Right ventricle myocardium inferior (tissue), 1 donor: ENCODE results near the gene ERGIC3. TPM values are rescaled to one million over a fixed set of nuclear protein-coding genes. Genes with fewer than 3 reads are reported as not detected.

Experiments used
- ATAC-seq: fragments of 200-7000 bp; cut with Tn5 transposase; one replicate; pipeline ENCODE4 v1.9.1; 2020; ENCODE audit warnings: mild to moderate bottlenecking, moderate library complexity
- DNase-seq: peaks from one replicate; pipeline ENCODE4 v3.0.0; 2021; ENCODE audit errors: missing footprints
- intact Hi-C: fragments of 100-400 bp; cut with DNase I; formaldehyde crosslinking; loops from one replicate; pipeline ENCODE4 v1.11.0; 2022
- total RNA-seq: library from RNA; stranded (reverse); fragmentation: NEBNext Ultra II Directional; extraction: Animal tissue kit (Norgen Biotek cat#: 25700); gene quantifications from one replicate; pipeline ENCODE4 v1.2.1, GENCODE V29; 2021
- donor health status: DM: no; HTN: yes; CAD: no; lungs with severe emphysema.

Gene ERGIC3
- total RNA-seq, 1 donor from 2014 or later, result 94.8 TPM

DNA sequence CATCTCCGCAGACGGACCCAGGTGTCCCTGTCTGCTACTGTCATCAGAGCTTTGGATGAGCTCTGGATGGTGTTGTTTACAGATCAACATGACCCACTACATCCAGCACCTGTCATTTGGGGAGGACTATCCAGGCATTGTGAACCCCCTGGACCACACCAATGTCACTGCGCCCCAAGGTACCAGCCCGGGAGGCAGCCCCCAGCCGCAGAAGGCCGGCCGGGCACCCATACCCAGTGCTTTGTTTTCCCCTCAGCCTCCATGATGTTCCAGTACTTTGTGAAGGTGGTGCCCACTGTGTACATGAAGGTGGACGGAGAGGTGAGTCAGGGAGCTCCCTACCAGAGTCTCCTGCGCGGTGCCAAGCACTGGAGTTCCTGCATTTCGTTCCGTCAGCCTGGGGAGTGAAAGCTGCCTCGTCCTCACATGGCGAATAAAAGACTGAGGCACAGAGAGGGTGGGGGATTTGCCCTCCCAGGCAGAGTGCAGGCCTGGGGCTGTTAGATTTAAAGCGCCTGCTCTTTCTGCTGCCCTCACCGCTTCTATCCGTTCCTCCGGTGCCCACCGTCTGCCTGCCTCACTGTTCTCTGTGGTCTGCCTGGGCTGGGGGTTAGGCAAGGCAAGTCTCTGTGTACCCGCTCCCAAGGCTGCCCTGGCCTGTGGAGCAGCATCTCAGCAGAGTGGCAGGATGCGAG is 14.2 kb downstream of the ERGIC3 start:
- no peak for DNase-seq
- ATAC-seq, result no peak
- intact Hi-C loops, result no loop called here

DNA sequence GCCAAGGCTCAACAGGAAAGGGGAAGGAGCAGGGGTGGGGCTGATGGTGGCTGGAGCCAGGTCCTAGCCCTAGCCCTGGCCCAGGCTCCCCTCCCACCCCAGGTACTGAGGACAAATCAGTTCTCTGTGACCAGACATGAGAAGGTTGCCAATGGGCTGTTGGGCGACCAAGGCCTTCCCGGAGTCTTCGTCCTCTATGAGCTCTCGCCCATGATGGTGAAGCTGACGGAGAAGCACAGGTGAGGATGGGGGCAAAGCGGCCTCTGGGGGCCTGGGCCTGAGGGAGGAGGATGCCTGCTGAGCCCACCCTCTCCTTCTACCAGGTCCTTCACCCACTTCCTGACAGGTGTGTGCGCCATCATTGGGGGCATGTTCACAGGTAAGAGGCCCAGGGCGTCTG is 15.0 kb downstream of the ERGIC3 start:
- intact Hi-C loops, result no loop called here
- ATAC-seq (no peak), DNase-seq (no peak)

DNA sequence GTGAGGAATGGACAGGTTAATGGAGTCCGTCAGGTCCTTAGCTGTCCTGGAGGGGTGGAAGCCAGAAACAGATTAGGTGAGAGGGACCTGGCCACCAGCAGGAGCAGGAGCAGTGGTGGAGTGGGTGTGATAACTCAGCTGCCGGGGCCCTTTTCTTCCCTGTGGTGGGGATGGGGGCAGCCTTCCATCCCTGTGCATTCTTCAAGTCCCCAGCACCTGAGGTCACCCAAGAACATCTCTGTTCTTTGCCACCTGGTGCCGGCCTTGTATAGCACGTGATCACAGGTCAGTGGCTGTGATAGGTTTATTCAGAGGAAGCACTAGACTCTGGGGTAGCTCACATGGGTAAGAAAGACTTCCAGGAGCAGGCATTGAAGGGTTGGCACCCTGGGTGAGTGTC is 16.6 kb downstream of the ERGIC3 start:
- no peak for DNase-seq
- no peak for ATAC-seq
- intact Hi-C loops, result no loop called here

DNA sequence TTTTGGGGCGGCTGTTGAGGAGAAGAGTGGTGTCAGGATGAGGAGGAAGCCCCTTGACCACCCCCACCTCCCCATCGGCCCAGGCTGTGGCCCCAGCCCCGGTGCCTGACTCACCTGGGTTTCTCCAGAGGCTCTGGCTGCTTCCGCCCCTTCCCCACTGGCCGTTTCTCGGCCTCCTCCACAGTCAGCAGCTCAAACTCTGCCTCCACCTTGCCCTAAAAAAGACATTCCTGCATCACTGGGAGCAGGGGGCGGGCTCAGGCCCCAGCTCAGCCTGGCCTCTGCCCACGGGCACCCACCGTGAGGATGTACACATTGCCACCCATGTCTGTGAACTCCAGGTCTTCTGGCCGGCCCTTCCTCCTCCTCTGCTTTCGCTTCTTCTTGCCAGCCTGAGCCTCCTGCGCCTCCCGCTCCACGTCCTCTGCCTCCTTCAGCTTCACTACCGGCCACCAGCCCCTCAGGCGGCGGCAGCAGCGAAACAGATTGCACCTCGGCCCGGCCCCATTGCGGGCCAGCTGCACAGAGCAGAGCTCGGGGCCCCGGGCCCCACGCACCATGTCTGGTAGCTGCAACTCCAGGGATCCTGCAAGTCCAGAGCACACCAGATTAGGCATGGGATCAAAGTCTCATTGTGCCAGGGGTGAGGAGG is 17.3 kb downstream of the ERGIC3 start:
- no peak for DNase-seq
- intact Hi-C loops, result no loop called here
- no peak for ATAC-seq

DNA sequence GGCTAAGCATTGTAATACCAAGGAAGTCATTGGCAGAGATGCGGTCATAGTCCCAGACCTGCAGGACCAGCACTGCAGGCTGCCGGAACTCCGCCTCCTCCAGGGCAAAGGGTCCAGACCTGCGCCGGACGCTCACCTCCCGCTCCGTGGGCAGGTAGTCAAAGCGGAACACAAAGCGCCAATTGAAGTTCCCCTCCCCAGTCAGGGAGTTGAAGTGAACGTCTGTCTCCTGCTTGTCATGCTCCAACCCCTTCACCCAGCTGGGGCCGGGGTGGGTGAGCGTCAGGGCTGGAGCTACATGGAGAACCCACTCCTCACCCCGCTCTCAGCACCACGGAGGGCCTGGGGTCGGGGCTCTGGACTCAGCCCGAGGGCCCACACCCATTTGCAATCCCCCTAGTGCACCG is 18.2 kb downstream of the ERGIC3 start:
- DNase-seq (no peak), ATAC-seq (no peak)
- intact Hi-C loops, result no loop called here

DNA sequence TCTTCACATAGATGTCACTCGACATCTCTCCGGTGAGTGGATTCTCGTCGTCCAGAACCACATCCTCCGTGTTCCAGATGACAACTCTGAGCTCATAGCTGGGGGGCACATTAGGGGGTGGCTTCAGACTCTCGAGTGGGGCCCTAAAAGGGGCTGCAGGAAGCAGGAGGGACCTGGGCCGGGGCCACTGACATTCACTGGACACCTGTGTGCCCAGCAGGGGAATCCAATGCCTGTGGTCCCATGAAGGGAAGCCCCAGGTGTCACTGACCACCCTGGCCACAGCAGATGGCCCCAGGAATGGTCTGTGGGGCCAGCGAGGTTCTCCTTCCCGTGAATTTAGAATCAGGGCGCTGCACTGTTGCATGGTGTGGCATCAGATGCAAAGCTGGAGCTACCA is 18.7 kb downstream of the ERGIC3 start:
- no peak for DNase-seq
- no peak for ATAC-seq
- intact Hi-C loops, result no loop called here

DNA sequence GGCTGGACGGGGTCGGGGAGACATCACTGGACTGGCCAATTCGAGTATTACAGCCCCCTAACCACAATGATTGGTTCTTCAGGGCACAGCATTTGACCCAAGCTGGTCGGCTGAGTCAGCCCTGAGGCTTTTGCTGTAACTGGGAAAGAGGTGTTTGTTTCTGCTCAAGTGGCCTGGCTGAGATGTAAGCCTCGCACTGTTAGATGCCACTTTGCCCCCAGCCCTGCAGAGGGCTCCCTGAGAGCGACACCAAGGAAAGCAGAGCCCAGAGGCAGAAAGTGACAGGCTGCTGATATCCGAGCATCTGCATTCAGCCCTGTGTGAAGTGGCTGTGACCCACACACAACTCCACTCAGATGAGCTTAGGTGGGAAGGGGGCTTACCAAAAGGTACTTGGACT is 19.4 kb downstream of the ERGIC3 start:
- peak; percentile 56 for ATAC-seq
- intact Hi-C loops, result no loop called here
- DNase-seq, result no peak

DNA sequence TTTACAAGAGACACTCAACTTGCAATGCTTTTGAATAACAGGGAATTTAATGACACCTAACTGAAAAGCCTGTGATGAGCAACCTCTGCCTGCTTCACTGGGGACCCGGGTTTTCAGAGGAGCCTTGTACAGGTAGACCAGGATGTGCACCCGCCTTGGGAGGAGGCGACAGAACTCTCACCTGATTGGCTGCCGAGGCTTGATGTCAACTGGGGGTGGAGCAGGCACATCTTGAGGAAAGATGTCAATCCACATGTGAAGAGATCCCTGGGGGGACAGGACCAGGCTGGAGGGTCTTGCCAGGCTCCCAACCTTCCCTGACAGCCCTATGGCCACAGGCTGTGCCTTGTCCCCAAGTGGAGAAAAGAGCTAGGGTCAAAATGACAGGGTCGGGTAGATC is 19.8 kb downstream of the ERGIC3 start:
- intact Hi-C loops, result no loop called here
- ATAC-seq (no peak), DNase-seq (no peak)

DNA sequence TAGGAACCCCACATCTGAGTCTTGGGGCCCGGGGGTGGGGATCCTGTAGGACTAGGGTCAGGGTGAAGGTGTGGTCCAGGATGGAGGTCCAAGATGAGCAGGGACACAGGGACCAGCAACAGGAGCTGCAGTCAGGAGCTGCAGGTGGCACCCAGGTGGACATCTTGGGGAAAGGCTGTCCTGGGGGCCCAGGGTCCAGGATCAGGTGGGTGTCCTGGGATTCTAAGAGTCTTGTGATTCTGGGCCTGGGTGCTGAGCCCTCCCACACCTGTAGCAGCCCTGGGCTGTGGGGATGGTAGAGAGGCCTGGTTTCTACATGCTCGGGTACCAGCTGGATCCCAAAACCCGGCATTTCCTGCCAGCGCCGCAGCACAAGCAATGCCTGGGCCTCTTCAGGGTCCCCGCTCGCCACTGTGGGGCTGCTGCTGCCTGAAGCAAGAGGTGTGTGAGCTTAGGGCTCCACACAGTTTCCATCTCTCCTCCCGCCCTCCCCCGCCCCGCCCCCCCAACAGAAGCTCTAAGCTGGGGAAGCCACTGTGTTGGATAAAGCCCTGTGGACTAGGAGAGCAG is 20.7 kb downstream of the ERGIC3 start:
- DNase-seq, result no peak

DNA sequence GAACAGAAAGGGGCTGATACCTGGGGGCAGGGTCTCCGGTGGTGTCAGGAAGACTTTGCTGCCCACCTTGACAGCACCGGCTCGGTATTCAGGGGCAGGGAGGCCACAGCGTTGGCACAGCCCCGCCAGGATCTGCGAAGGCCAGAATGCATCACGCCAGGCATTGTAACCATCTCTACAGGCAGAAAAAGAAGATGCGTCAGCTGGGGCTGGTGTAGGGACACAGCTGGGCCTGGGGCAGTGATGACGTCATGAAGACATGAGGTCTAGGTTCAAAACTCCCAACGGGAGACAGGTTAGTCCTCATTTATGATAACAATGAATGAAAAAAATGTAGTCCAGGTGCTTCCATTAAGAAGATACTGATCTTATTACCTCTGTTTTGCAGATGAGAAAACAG is 22.0 kb downstream of the ERGIC3 start:
- ATAC-seq (no peak), DNase-seq (no peak)
- intact Hi-C loops, result no loop called here

More for the DNA sequence above, 20.7 kb downstream of the ERGIC3 start:
- intact Hi-C loops, result no loop called here
- no peak for ATAC-seq

DNA sequence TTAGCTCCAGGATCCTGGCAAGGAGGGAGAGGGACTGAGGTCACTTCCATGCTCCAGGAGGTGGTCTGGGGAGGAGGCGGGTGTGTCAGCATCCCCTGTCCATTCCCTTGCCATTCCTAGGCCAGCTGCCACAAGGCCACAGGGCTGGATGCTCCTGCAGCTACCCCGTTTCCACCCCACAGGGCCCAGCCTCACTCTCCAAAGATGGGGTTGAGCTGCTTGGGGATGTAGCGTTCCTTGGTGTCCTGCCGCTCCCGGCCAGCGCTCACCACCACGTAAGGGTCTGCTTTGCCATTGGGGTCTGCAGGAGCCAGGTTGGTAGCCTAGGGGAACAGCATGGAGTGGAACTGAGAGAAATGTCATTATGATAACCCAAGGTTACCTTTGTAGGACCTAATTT is 23.0 kb downstream of the ERGIC3 start:
- no peak for DNase-seq
- ATAC-seq, result no peak
- intact Hi-C loops, result no loop called here

DNA sequence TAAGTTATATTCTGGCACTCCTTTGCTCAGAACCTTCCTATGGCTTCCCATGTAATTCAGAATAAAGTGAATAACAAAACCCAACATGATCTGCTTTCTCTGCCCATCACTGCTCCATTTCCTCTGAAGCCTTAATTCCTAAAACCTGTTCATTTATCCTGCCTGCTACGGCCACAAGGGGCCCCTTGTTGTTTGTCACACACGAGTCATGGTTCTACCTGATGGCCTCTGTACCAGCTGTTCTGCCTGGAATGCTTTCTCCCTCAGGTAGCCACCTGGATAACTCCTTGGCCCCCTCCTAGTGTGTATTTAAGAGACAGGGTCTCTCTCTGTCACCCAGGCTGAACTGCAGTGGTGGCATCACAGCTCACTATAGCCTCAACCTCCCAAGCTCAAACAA is 26.8 kb downstream of the ERGIC3 start:
- ATAC-seq (no peak), DNase-seq (no peak)
- intact Hi-C loops, result no loop called here

DNA sequence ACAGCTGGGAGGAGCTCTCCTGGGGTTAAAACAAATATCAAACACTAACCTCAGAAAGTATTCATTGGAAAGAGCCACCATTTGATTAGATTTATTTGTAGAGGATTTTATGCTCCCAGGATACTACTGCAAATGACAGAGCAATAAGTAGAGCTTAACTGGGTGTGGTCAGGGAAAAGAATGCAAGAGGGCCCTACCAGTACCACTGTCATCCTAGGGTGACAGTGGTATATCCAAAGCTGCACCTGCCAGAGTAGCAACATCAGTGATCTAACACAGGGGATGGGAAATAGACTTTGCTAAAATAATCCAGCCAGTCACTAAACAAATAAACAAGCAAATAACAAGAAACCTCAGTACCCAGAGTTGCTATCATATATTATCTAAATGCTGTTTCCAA is 29.7 kb downstream of the ERGIC3 start:
- ATAC-seq, result no peak
- intact Hi-C loops, result no loop called here

DNA sequence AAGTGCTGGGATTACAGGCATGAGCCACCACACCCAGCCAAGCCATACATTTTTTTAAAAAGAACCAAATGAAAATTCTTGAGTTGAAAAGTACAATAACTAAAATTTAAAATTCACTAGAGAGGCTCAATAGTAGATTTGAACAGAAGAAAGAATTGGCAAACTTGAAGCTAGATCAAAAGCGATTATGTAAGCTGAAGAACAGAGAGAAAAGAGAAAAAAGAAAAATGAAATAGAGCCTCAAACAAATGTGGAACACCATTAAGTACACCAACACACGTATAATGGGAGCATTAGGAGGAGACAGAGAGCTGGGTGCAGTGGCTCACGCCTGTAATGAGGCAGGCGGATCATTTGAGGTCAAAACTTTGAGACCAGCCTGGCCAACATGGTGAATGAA is 31.0 kb downstream of the ERGIC3 start:
- ATAC-seq (no peak), DNase-seq (no peak)
- intact Hi-C loops, result no loop called here

More for the DNA sequence above, 29.7 kb downstream of the ERGIC3 start:
- no peak for DNase-seq

DNA sequence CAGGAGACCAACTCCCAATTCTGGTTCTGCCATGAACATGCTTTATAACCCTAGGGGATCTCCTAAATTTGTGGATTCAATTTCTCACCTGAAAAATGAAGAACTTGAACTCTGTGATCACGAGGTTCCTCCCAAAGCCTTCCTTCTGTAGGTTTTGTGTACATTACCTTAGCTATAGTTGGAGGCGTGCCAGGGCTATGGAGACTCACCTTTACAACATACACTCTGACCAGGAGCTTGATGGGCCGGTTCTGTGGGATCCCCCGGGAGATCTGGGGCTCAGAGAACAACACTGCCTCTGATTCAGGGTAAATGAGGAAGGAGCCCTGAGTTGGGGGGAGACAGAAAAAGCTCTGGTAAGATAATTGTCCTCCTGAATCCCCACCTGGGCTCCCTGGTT is 34.1 kb downstream of the ERGIC3 start:
- ATAC-seq (no peak), DNase-seq (no peak)
- intact Hi-C loops, result no loop called here

DNA sequence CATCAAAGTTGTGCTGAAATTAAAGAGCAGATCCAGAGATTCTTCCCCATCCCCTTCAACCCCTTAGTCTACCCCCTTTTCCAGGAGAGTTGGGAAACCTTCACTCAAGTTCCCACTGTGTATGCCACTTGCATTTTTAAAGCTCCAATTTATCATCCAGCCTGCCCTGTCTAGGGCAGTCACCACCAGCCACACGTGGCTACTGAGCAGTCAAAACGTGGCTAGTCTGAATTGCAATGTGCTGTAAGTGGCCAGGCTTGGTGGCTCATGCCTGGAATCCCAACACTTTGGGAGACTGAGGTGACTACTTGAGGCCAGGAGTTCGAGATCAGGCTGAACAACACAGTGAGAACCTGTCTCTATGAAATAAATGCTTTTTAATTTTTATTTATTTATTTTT is 34.9 kb downstream of the ERGIC3 start:
- intact Hi-C loops, result no loop called here
- ATAC-seq (no peak), DNase-seq (no peak)

DNA sequence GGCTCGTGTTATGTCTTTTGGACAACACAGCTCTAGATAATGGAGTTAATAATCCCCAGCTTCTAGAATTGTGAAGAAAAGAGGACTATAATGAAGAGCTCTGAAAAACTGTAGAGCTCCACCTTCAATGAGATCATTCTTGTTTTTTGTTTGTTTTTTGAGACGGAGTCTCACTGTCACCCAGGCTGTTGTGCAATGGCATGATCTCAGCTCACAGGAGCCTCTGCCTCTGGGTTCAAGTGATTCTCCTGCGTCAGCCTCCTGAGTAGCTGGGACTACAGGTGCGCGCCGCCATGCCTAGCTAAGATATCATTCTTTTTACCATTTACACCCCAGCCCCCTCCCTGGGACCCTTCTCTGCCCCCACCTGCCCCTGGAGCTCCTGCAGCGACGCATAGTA is 36.6 kb downstream of the ERGIC3 start:
- intact Hi-C loops, result no loop called here
- no peak for ATAC-seq
- DNase-seq, result no peak

DNA sequence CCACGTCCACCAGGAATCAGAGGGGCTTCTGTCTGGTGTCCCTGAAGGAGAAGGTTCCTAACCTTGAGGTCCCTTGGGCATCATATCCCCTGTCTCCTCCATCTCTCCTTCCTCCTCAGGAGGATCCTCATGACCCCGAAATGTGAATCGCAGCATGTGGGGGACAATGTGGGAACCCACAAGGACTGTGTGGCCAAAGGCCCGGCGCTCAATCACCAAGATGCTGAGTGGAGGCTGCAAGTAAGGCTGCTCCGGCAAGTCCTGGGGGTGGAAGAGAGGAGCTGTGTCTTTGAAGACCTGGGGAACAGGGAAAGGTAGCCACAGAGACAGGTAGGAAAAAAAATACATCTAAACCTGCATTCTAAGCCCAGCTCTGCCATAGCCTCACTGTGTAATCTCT is 37.3 kb downstream of the ERGIC3 start:
- no peak for ATAC-seq
- DNase-seq, result no peak
- intact Hi-C loops, result no loop called here

DNA sequence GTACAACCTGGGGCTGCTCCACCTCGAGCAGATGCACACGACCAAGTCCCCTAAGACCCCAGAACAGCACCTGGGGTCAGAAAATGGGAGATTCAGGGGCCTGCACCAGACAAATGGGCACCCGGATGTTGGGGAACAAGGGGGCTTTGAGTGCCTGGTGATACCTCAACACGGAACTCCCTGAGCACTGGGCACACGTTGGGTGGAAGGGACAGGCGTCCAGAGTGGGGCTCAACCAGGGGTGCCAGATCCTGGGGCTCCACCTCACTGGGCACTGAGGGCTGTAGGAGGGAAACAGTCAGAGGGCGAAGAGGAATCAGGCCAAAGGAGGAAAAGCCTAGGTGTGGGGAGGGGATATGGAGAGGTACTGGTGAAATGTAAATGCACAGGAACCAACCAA is 40.3 kb downstream of the ERGIC3 start:
- ATAC-seq (no peak), DNase-seq (no peak)
- intact Hi-C loops, result no loop called here

DNA sequence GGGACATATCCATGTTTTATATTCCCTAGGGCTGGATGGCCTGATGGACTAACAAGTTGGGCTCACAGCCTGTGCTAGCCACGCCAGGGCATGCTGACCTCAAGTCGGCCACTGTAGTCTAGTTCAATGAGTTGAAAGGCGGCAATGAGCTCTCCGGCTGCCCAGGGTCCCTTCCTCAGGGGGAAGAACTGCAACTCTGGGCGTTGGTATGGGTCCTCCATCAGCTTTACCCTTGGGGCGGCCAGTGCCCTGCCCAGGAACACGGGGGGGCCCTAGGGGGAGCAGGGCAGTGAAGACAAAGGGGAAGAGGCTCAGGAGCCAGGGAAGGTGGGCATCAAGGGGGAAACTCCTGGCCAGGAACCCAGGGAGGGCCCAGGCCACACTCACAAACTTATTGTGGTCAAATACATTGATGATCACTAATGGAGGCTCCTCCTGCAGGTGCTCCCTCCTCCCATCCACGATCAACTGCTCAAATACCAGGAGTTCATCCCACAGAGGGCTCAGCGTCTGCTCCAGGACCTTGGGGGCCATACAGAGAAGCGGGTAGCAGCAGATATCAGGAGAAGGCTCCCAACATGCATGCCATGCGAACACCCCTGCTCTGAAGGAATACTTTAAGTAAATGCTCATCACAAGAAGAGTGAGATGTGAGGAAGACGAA is 41.0 kb downstream of the ERGIC3 start:
- intact Hi-C loops, result no loop called here
- no peak for ATAC-seq
- DNase-seq, result no peak
